GM18907 (cell line): ENCODE data around the gene ARSG.
"Not testable (repeated sequence)": the region's sequence is repeated elsewhere in the genome, so short reads cannot be mapped to it uniquely, and the experiment has no call there.

Experiments used
- ATAC-seq: cut with Tn5 transposase; IDR thresholded peaks from one replicate; pipeline ENCODE4 v1.9.1; 2021; ENCODE audit warnings: mild to moderate bottlenecking, moderate library complexity; ENCODE audit not compliant: unreplicated experiment

The ARSG gene

DNA sequence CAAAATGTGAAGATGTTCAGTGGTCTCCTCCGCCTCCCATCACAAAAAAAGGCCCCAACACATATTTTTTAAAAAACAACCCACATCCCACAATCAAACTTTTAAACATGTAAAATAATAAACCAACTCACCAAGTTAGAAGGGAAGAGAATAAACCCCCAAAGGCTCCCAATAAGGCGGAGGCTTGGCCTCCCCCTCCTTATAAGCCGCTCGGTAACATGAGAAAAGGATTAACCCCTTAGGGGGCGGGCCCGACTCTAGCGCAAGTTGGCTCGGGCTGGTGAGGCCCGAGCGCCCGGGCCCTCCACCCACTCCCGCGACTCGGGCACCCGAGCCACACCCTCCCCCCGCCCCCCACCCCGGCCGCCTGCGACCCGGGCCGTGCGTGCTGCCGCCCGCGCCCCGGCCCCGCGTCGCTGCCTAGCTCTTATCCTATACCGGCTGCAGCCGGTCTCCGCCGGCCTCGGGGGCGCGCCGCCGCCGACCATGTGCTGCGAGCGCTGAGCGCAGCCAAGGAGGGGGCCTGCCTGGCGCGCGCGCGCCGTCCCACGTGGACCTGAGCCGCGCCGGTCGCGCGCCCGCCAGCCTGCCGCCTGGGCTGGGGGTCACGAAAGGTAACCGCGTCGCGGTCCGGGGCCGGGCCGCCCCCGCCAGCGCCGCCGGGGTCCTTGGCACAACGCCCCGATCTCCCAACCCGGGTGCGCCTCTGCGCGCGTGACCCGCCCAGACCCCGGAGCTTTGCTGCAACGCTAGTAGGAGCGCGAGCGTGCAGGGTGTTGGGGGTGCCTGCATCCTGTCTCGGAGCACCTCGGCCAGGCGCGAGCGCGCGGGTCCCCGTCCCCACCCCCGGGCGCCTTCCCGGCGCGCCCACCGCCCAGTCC is at the start of gene ARSG, which contains the start of gene SLC16A6:
Gene ARSG, plus strand, starts transcription at position 541 of the 881 bp plus-strand sequence. CDS start 15,999 bp downstream, outside the sequence.
Gene SLC16A6, minus strand, starts transcription at position 173 of the 881 bp plus-strand sequence. CDS start 12,807 bp downstream, outside the sequence.
- ATAC-seq = peak; percentile 55

DNA sequence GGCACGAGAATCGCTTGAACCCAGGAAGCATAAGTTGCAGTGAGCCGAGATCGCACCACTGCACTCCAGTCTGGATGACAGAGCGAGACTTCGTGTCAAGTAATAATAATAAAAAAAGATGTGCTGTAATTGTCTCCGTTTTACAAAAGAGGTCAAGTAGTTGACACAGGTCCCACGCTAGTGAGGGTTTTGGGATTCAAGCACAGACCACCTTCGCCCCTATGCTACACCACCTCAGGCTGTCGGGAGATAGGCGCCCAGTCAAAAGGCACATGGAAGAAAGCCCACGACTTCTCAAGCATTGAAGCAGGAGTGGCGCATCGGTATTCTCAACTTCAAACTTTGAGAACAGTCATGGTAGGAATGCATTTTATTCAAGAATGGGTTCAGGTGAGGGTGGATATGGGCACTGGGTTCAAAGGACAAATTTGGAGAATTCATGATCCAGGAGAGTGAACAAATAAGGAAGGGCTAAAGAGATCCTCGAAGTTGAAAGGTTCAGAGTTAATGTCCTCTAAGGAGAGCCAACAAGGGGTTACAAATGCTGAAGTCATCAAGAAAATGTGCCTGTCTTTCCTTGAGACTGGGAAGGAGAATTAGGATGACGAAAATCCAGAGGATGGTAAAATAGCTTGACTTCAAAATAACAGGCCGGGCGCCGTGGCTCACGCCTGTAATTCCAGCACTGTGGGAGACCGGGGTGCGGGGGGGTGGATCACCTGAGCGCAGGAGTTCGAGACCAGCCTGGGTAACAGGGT is 44.8 kb upstream of the ARSG start:
- no peak for ATAC-seq

DNA sequence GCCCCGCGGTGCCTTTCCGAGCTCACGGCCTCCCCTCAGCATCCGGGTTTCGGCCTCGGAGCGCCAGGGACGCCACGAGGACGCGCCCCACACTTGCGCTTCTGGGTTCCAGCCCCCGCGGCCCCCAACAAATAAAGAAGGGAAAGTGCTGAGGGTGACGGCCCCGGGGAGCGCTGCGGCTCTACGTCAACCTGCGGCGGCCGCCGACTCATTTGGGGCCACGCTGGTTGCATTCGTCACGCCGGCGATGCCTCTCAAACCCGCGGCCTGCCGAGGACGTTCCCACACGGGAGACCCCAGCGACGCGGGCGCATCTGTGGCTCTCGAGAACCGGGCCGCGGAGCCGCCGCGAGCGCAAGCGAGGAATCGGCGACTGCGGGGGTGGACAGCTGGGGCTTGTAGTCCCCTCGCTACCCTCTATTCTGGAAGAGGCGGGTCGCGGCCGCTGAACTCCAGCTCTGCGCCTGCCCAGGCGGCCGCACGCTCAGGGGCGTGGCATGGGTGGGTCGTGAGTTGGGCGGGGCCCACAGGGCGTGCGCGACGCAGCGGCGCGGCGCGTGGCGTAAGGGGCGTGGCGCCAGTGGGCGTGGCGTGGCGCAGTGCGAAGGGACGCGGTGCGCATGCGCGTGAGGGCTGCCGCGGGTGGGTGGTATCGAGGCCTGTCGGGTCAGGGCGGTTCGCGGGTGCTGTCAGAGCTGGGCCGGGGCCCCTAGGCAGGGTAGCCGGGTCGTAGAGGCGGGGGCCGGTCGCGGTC is 43.7 kb upstream of the ARSG start, which contains the start of gene AMZ2:
Gene AMZ2, plus strand, starts transcription at position 599 of the 754 bp plus-strand sequence. CDS start 2,145 bp downstream, outside the sequence.
- peak; percentile 89 for ATAC-seq

DNA sequence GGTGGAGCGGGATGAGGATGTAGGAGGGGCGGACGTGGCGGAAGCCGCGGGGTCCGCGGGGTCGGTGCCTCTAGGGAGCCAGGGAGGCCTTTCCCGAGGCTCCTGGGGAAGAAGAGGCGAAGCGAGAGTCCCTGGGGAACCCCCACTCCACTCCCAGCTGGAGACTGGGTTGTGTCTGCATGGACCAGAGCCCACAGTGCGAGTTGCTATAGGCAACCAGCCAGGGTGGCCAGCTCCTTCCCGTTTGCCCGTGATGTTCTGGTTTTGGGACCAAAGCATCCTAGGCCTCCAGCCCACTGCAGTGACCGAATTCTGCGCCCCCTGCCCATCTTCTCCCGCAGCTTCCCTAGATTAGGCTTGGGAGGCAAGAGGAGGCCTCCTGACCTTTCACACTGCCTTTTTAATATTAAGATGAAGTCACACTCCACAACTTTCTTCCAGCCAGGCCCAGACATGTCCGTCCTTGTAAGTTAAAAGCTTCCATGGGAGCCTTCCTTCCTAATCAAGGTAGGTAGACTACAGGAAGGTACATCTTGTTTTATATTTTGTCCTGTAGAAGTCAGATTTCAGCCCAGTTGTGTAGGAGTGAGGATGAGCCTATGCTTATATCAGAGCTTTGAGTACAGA is 43.0 kb upstream of the ARSG start:
- ATAC-seq = peak; percentile 36

DNA sequence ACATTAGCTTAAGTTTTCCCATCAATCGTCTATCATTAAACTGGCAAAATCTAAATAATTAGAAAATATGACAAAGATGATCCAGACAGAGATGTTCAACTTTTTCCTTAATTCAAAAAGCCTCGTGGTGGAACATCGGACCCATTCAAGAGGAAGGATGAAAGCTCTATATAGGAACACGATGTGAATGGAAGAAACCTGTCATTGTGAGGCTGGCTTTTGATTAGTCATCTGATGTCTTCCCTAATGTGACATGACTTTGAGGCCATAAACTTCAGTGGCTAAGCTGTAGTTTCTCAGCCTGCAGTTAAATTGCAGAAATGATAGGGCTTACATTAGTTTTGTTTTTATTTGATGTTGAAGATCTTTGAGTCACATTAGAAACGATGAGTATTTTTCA is 42.4 kb upstream of the ARSG start:
- no peak for ATAC-seq

DNA sequence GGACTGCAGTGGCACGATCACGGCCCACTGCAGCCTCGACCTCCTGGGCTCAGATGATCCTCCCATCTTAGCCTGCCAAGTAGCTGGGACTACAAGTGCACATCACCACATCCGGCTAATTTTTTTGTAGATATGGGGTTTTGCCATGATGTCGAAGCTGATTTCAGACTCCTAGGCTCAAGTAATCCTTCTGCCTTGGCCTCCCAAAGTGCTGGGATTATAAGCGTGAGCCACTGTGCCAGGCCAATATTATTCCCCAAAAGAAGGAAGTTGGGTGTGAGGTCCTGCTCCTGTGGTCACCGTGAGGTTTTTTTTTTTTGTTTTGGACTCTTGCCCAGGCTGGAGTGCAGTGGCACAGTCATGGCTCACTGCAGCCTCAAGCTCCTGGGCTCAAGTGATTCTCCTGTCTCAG is 41.9 kb upstream of the ARSG start:
- no peak for ATAC-seq

DNA sequence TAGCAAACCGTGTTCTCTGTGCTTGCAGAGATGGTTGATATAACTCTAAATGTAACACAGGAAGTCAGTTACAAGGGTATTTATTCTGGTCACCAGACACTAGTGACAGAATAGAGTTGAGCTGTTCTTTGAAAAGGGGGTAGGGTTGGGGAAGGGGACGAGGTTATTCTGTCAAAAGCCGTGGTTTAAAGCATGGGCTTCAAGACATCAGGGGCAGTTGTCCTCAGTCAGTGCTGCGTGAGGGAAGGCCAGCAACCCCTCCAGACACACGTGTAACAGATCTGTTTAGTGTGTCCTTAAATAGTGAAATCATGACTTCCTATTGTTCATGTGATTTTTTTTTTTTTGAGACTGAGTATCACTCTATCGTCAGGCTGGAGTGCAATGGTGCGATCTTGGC is 37.9 kb upstream of the ARSG start:
- not testable (repeated sequence) for ATAC-seq

DNA sequence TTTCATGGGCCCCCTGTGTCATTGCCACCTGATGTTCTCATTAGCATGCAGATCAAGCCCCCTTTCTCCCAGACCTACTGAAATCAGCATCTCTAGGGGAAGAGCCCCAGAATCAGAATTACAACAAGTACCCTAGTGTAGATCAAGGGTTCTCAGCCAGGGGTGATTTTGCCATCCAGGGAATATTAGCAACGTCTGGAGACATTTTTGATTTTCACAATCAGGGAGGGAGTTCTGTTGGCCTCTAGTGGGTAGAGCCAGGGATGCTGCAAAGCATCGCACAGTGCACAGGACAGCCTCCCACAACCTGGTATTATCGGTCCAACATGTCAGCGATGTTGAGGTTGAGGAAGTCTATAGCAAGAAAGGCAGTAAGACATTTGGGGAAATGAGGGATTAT is 36.1 kb upstream of the ARSG start:
- no peak for ATAC-seq

DNA sequence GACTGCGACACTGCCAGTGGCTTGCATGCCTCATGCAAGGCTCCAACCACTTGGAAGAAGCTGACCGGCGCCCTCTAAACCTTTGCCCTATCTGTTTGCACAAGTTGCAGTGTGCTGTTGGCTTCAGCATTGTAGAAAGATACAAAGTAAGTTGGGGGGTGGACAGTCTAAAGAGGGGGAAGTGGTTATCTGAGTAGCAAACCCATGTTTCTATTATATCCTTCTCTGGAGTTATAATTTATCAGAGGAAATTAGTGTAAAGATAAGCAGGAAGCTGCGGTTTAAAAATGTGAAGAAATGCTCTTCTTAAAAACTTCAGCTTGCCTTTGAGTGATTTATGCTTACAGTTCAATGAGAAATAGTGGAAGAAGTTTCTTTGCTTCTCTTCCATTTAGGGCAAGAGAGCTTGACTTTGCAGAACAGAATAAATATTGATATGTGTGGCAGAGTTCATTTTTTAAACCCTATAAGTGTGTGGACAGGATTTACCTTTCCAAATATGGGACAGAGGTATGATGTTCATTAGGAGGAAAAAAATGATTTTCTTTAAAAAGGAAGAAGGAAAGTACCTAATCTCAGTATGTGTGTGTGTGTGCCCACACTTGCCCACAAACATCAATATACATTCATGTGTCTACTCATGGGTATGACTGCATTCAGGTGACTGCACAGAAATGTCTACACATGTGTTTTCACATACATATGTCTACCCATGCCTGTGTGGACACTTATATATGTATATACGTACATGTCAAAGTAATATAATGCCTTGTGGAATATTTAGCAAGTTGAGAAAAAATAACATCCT is 35.4 kb upstream of the ARSG start:
- no peak for ATAC-seq

DNA sequence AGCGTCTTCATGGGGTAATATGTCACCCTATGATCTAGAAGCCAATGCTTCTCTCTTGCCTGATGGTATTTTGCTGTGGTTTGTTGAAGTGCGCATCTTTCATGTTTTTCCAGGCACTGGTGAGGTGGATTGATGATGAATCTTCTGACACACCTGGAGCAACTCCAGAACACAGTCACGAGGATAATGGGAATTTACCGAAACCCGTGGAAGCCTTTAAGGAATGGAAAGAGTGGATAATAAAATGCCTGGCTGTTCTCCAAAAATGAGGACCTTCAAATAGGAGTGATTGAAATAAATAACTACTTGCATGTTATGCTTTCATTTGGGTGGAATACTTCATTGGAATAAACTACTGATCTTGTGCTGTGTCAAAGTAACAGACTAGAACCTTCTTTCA is 34.6 kb upstream of the ARSG start:
- ATAC-seq = not testable (repeated sequence)

DNA sequence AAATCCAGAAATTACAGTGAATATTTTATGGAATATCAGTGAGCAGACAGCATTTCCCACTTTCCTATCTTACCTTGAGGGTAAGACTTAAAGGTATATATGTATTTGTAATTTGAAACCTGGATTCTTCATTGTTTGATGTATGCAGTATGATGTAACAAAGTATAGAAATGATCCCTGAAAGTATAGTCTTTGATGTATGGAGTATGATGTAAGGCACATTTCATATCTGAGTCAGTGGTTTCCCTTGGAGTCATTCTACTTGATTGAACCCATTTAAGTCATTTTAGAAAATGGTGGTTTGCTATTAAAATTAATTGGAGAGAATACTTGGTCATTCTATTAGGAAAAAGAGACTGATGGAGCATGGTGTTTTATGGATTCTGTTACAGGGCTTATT is 33.4 kb upstream of the ARSG start:
- ATAC-seq = no peak

DNA sequence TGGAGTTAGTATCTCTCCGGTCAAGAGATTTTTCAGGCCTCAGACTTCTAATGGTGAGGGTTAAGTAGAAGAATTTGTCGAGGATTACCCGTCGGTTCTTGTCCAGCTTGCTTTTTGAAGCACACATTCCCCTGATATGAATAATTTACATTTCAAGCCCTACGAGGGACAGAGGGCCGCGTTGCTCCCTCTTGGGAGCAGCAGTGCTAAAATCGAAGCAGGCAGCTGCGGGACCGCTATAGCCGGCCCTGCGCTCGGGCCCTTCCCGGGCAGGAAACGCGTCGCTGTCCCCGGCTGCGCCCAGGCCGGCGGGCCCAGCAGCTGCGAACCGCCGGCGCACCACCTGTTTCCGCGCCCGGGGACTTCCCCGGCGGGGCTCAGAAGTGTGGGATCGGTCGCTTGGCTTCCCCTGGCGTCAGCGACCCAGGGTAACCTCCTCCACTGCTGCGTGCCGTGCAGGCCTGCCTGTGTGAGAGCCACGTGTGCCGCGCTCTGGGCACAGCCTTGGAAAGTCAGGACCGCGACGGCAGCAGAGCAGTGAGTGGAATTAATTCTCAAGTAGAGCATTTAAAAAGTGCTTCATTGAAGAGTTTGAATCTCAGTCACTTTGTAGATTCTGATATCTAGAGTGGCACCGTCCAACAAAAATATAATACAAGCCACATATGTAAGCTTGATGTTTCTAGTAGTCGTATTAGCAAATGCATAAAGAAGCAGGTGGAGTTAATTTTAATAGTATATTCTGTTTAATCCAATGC is 32.2 kb upstream of the ARSG start:
- ATAC-seq = peak; percentile 89

DNA sequence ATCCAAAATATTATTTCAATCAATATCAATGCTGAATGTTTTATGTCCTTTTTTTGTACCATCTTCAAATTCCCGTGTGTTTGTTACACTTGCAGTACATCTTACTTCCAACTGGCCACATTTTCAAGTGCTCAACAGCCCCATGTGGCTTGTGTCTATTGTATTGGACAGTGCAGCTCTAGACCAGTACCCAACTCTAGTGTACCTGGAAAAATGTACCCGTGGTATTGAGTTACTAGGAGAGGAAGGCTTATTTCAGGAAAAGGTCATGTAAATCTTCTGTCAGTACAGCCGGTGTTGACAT is 31.7 kb upstream of the ARSG start:
- not testable (repeated sequence) for ATAC-seq

DNA sequence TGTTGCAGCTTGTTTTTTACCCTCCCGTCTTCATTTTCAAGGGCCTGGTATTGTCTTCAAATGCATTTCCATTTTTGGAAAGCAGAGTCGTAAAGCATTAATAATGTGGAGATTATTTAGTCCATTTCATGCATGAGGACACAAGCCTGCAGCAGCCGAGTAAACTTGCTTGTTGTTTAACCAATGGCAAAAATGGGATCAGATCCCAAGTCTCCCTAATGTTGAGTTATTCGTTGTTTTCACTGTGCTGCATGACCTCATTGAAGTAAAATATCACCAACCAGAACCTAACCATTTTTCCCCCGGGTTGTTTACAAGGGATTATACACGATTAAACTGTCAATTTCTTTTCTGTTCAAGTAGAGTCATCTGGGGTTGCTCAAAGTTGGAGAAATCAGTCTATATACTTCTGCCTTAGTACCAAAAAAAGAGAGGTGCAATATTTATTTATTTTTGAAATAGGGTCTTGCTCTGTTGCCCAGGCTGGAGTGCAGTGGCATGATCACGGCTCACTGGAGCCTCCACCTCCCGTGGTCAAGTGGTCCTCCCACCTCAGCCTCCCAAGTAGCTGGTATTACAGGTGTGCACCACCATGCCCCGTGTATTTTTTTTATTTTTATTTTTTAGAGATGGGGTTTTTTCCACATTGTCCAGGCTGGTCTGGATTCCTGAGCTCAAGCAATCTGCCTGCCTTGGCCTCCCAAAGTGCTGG is 31.1 kb upstream of the ARSG start:
- ATAC-seq = no peak

DNA sequence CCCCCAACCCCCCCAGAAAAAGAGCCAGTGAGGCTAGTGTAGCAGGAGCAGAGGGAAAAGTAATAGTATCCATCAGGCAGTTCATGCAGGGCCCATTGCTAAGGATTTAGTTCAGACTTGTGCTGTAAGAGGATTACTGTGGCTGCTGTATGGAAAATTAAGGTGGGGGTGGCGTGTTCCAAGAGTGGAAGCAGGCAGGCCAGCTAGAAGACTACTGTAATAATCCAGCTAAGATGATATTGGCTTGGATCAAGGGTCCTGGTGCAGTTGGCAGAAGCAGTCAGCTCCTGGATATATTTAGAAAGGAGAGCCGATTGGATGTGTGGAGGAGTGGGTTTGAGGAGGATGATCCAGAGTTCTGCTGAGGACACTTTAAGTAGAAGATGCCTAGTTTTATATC is 28.8 kb upstream of the ARSG start:
- ATAC-seq = not testable (repeated sequence)

DNA sequence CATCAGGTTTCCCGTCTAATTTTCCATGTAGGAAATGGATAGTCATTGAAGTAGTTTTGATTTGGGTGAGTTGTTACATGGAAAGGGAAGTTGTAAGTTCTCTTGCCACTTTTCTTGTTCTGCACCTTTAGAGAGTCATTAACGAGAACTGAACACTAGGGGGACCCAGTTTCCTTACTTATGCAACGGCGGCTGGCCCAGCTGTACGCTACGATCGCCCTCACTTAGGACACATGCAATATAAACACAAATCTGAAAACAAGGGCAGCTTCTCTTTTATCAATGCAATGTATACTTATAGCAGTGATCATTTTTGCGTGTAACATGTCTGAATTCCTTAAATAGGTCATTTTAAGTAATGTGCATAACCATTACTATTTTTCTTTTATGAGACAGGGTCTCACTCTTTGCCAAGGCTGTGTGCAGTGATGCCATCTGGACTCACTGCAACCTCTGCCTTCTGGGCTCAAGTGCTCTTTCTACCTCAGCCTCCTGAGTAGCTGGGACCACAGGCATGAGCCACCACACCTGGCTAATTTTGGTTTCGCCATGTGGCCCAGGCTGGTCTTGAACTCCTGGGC is 28.1 kb upstream of the ARSG start:
- ATAC-seq = peak; percentile 54

DNA sequence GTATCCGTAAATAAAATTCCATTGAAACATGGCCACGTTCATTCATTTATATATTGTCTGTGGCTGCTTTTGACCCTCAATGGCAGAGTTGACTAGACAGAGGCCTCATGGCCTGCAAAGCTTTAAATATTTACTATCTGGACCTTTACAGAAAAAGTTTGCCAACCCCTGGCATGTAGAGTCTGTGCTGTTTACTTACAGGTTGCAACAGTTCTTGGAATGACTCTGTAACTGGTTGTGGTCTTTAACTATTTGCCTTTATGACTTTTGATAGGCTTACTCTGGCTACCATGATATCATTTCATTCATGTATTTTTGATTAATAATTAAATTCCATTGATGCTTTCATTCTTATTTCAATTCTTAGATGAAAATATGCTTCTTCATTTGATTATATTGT is 25.5 kb upstream of the ARSG start:
- ATAC-seq = not testable (repeated sequence)

DNA sequence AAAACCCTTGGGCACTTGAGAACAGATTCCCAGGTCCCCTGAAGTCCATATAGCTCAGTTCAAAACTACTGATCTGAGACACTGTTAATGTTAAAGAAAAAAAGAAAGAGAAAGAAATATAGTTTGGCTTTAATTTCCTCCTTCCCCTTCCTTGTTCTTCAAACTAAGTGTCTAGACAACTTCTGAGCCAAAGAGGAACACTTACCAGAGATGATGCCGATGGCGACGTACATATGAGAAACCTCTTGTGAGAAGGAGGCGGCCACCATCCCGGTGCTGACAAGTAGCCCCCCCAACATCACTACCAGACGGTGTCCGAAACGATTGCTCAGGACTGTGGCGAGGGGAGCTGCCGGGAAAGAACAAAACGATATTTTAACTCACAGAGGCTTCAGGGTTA is 17.6 kb upstream of the ARSG start:
- no peak for ATAC-seq
